GM12878 (cell line): Measurements from ENCODE around the gene CACNA2D1. TPM values are rescaled to one million over a fixed set of nuclear protein-coding genes. Genes with fewer than 3 reads are reported as not detected.

ENCODE experiments used
- ATAC-seq: fragments of 200-7000 bp; cut with Tn5 transposase; 3 replicates; pipeline ENCODE4 v1.9.1; 2020; ENCODE audit warnings: mild to moderate bottlenecking, moderate library complexity
- BruUV-seq: library from RNA; stranded (reverse); fragments of 400-500 nt; replicated peaks from 2 replicates; lab custom pipeline; 2021; lab: Mats Ljungman, UMichigan
- CTCF ChIA-PET: fragments of 300-600 bp; sonication (Branson Sonifier 250); formaldehyde crosslinking; extraction: SDS; loops from one replicate; lab custom pipeline; 2021; ENCODE audit warnings: inconsistent platforms; lab: Yijun Ruan, JAX
- POLR2A ChIA-PET: fragments of 350-600 bp; formaldehyde crosslinking; extraction: SDS; loops from one replicate; lab custom pipeline; 2021; ENCODE audit warnings: inconsistent platforms; lab: Charles Lee
- RAD21 ChIA-PET: fragments of 300-600 bp; sonication (Branson Sonifier 250); formaldehyde crosslinking; loops from one replicate; lab custom pipeline; 2023; ENCODE audit warnings: antibody characterized with exemption; ENCODE audit not compliant: unreplicated experiment; lab: Charles Lee
- SMC1A ChIA-PET: fragments of 300-600 bp; sonication (Branson Sonifier 250); formaldehyde crosslinking; loops from one replicate; lab custom pipeline; 2023; ENCODE audit not compliant: unreplicated experiment, uncharacterized antibody; lab: Charles Lee
- DNase-seq: peaks from one replicate; pipeline ENCODE4 v3.0.0-alpha.2; 2011; ENCODE audit warnings: low read depth, low spot score
- FAIRE-seq: peaks from 3 replicates; lab custom pipeline; 2011; peaks lifted over from hg19 to GRCh38; lab: Jason Lieb, UNC
- H2AFZ ChIP-seq: 2 replicates; pipeline ENCODE4 v1.6.0; 2011; ENCODE audit warnings: low read depth, low read length, control low read depth; ENCODE audit not compliant: control insufficient read depth
- H3K27ac ChIP-seq: 2 replicates; pipeline ENCODE4 v1.5.1; 2011; ENCODE audit warnings: control low read depth; ENCODE audit not compliant: control insufficient read depth, insufficient read depth
- H3K27me3 ChIP-seq, 2 experiments: replicated peaks in 1 of 2; 2 replicates each; pipeline versions ENCODE4 v1.6.0 to v1.6.1; 2011; ENCODE audit warnings: low read length in 1 of 2; ENCODE audit not compliant: control insufficient read depth in 2 of 2, insufficient read depth in 2 of 2
- H3K36me3 ChIP-seq, 2 experiments: 2 replicates each; pipeline ENCODE4 v1.5.1; 2011; ENCODE audit warnings: low read length in 1 of 2; ENCODE audit not compliant: control insufficient read depth in 2 of 2, insufficient read depth in 2 of 2
- H3K4me1 ChIP-seq: 2 replicates; pipeline ENCODE4 v1.6.1; 2011; ENCODE audit warnings: mild to moderate bottlenecking, low read length, moderate library complexity, mixed read lengths; ENCODE audit not compliant: control insufficient read depth, insufficient read depth
- H3K4me2 ChIP-seq: 2 replicates; pipeline ENCODE4 v1.6.0; 2011; ENCODE audit warnings: control low read depth; ENCODE audit not compliant: control insufficient read depth, insufficient read depth
- H3K4me3 ChIP-seq: fragments of 200-600 bp; sonication (generic); 2 replicates; pipeline ENCODE4 v1.5.1; 2016
- H3K79me2 ChIP-seq: 2 replicates; pipeline ENCODE4 v1.6.0; 2011; ENCODE audit warnings: low read length; ENCODE audit not compliant: control insufficient read depth, insufficient read depth
- H3K9ac ChIP-seq: 2 replicates; pipeline ENCODE4 v1.8.0; 2011; ENCODE audit warnings: low read length, control low read depth, mixed read lengths; ENCODE audit not compliant: control insufficient read depth, insufficient read depth
- H3K9me3 ChIP-seq: replicated peaks from 3 replicates; pipeline ENCODE4 v1.5.1; 2011; ENCODE audit warnings: mild to moderate bottlenecking, low read length; ENCODE audit not compliant: control insufficient read depth, insufficient read depth
- H4K20me1 ChIP-seq: 2 replicates; pipeline ENCODE4 v1.6.0; 2011; ENCODE audit not compliant: control insufficient read depth, insufficient read depth
- CBFB ChIP-seq: IDR thresholded peaks from 2 replicates; pipeline ENCODE4 v1.6.1; 2016; ENCODE audit warnings: antibody characterized with exemption, low read depth
- CEBPB ChIP-seq, 2 experiments: fragments of 150-350 bp in 1 of 2; IDR thresholded peaks; 2 replicates each; pipeline ENCODE4 v1.6.1; 2012 to 2014; ENCODE audit warnings: low read depth in 2 of 2, low read length in 2 of 2, borderline replicate concordance in 1 of 2, inconsistent platforms in 1 of 2
- IKZF2 ChIP-seq, 2 experiments: fragments of 450-650 bp; IDR thresholded peaks; 2 replicates each; pipeline ENCODE4 v1.6.1; 2017; ENCODE audit warnings: mild to moderate bottlenecking in 2 of 2, moderate library complexity in 2 of 2
- NRF1 ChIP-seq: conservative IDR thresholded peaks from 2 replicates; pipeline ENCODE4 v1.6.1; 2011; ENCODE audit warnings: mild to moderate bottlenecking, low read depth, low read length, improper control_type of control experiment
- SIN3A ChIP-seq: IDR thresholded peaks from 2 replicates; pipeline ENCODE4 v1.6.1; 2012; ENCODE audit warnings: low read depth, low read length, improper control_type of control experiment
- SPI1 ChIP-seq: IDR thresholded peaks from 2 replicates; pipeline ENCODE4 v1.6.1; 2011; ENCODE audit warnings: low read depth, mild to moderate bottlenecking, low read length, moderate library complexity, borderline replicate concordance; ENCODE audit not compliant: insufficient read depth
- YY1 ChIP-seq: IDR thresholded peaks from 2 replicates; pipeline ENCODE4 v1.6.1; 2011; ENCODE audit warnings: low read depth, mild to moderate bottlenecking, low read length
- WGBS: methylation state at CpG from one replicate; pipeline ENCODE4 v1.1.6; 2016; ENCODE audit warnings: low lambda C conversion rate; ENCODE audit not compliant: insufficient replicate concordance, insufficient coverage; ENCODE audit errors: missing lambda C conversion rate; 5-methylcytosine and 5-hydroxymethylcytosine counted together
- in situ Hi-C: fragments of 300-500 bp; cut with MboI; formaldehyde crosslinking; loops from 9 replicates; pipeline ENCODE4 v1.14.3; 2018; ENCODE audit warnings: mixed read lengths
- intact Hi-C: fragments of 100-400 bp; cut with micrococcal nuclease; formaldehyde crosslinking; loops from one replicate; pipeline ENCODE4 v1.14.2; 2022; ENCODE audit not compliant: unreplicated experiment
- polyA plus RNA-seq, 11 experiments: library from polyadenylated mRNA; depleted of rRNA in 4 of 11; unstranded in 6 of 11; stranded (reverse) in 5 of 11; fragments of >200 nt; fragmentation: Nextera tagmentation in 4 of 11; fragmentation: Illumina TruSeq in 1 of 11; extraction: Ambion mirVana in 4 of 11; extraction: Trizol in 1 of 11; gene quantifications; 1 replicate in 1 of 11; 2 replicates in 10 of 11; pipeline versions ENCODE4 v1.2.1 to v1.2.3, GENCODE V29; 2011 to 2016; ENCODE audit warnings: inconsistent platforms in 2 of 11, missing spikeins in 2 of 11, low read depth in 1 of 11
- total RNA-seq, 4 experiments: library from RNA; depleted of rRNA in 3 of 4; stranded (reverse); fragments of >200 nt in 3 of 4; fragmentation: Illumina TruSeq in 1 of 4; extraction: Trizol in 1 of 4; gene quantifications; 2 replicates each; pipeline versions ENCODE4 v1.2.1 to v1.2.3, GENCODE V29; 2013 to 2021
- TF ChIP-seq, protein P1 (sequence below): IDR thresholded peaks from 2 replicates; pipeline ENCODE4 v1.6.1; 2012; ENCODE audit warnings: low read length, inconsistent platforms
- TF ChIP-seq, protein P2 (sequence below): IDR thresholded peaks from 2 replicates; pipeline ENCODE4 v1.6.1; 2012; ENCODE audit warnings: low read depth, low read length, improper control_type of control experiment

CACNA2D1 gene
- total and polyA plus RNA-seq, 10 of the 15 experiments (the other 5 are each of a cell fraction or from before 2014, with no cell fraction given): 0.14 to 14.8 (median 0.97) TPM

DNA sequence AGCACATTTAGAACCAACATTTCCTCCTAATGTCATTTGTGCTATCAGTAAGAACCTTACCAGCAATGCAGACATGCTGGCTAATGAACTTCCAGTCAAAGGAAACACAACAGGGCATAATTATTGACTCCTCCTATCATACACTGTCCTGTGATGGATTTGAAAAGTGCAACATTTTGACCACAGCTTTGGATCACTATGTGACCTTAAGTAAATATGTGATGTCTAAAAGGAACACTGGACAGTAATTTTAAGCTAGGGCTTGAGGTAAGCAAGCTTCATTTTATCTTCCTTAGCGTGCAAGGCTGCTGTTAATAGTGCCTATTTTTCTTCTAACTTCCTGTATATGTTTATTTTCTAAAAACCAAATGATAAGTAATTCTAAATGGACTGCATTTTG is 433.2 kb downstream of the CACNA2D1 start:
- Histone ChIP-seq H3K27ac (no peak overlapping the region), H3K27me3 (no peaks in the 10 kb centered on the region; a peak in 1 of 4 replicates), H3K79me2 (no peaks in the 10 kb centered on the region), H3K4me1 (no peaks in the 10 kb centered on the region), H3K36me3 (no peaks in the 10 kb centered on the region), H3K4me3 (no peak overlapping the region), H3K4me2 (no peak overlapping the region), H4K20me1 (no peaks in the 10 kb centered on the region), H2AFZ (no peak overlapping the region), H3K9ac (no peak overlapping the region), H3K9me3 (no peaks in the 10 kb centered on the region)
- in situ Hi-C loops (no loop called here), intact Hi-C loops (loop anchor here (10.0 kb wide), 2 partner anchors 126 to 296 kb away; no protein-coding TSS in a partner anchor)
- ATAC-seq (no peak; the same call in 2 of the 3 replicates), DNase-seq (no peak), FAIRE-seq (peak; percentile 31)
- CTCF ChIA-PET: interaction anchor here (1.4 kb wide), 1 partner anchor 510 kb away, joined by 3 read pairs; no protein-coding TSS in a partner anchor
- POLR2A ChIA-PET: no interaction called here
- RAD21 ChIA-PET: no interaction called here
- TF ChIP-seq IKZF2 (IDR thresholded peaks at IDR 0.05): no peak
- TF ChIP-seq CEBPB (IDR thresholded peaks at IDR 0.05; ENCODE audit: borderline replicate concordance in 1 of 2, low read depth in 2 of 2, low read length in 2 of 2): no peak
- SMC1A ChIA-PET: interaction anchor here (0.6 to 2.3 kb wide), 7 partner anchors 9 to 725 kb away, joined by 3 to 10 read pairs (median 5); no protein-coding TSS in a partner anchor
- 0% methylated on average over 1 of the region's 1 CpG for WGBS
- BruUV-seq: no TSS peak

DNA sequence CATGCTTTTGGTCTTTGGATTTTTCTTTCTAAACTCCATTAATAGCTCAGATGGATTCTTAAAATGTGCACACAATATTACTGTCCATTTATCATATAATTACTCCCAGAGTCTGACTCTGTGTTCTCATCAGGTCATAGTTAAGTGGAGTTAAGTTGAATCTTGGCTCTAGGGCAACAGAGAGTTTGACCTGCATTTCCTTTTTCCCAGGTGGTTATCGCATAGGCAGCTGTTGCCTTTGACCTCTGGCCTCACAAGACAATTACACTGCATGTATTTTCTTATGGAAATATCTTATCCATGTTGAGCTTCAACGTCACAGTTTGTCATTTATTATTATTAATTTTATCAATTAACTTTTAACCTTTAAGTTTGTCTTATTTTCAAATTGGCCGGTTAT is 436.3 kb downstream of the CACNA2D1 start:
- Histone ChIP-seq H3K4me2 (no peak overlapping the region), H3K79me2 (no peaks in the 10 kb centered on the region), H3K4me3 (no peak overlapping the region), H4K20me1 (no peaks in the 10 kb centered on the region), H3K36me3 (no peaks in the 10 kb centered on the region), H3K9ac (no peak overlapping the region), H3K27me3 (no peaks in the 10 kb centered on the region), H2AFZ (no peak overlapping the region), H3K4me1 (no peaks in the 10 kb centered on the region), H3K27ac (no peak overlapping the region), H3K9me3 (no peaks in the 10 kb centered on the region)
- BruUV-seq: no TSS peak
- ChIA-PET RAD21 (interaction anchor here (0.5 kb wide), 1 partner anchor 8 kb away, joined by 3 read pairs; no protein-coding TSS in a partner anchor), CTCF (interaction anchor here (0.7 to 1.2 kb wide), 5 partner anchors 8 to 64 kb away, joined by 3 read pairs; no protein-coding TSS in a partner anchor), SMC1A (interaction anchor here (0.6 to 1.6 kb wide), 6 partner anchors 8 to 597 kb away, joined by 3 to 5 read pairs (median 3); no protein-coding TSS in a partner anchor), POLR2A (no interaction called here)
- no peak for TF ChIP-seq NRF1
- TF ChIP-seq, protein P1, sequence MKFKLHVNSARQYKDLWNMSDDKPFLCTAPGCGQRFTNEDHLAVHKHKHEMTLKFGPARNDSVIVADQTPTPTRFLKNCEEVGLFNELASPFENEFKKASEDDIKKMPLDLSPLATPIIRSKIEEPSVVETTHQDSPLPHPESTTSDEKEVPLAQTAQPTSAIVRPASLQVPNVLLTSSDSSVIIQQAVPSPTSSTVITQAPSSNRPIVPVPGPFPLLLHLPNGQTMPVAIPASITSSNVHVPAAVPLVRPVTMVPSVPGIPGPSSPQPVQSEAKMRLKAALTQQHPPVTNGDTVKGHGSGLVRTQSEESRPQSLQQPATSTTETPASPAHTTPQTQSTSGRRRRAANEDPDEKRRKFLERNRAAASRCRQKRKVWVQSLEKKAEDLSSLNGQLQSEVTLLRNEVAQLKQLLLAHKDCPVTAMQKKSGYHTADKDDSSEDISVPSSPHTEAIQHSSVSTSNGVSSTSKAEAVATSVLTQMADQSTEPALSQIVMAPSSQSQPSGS: no peak
- no peak for TF ChIP-seq CBFB
- no peak for TF ChIP-seq SIN3A
- TF ChIP-seq, protein P2, sequence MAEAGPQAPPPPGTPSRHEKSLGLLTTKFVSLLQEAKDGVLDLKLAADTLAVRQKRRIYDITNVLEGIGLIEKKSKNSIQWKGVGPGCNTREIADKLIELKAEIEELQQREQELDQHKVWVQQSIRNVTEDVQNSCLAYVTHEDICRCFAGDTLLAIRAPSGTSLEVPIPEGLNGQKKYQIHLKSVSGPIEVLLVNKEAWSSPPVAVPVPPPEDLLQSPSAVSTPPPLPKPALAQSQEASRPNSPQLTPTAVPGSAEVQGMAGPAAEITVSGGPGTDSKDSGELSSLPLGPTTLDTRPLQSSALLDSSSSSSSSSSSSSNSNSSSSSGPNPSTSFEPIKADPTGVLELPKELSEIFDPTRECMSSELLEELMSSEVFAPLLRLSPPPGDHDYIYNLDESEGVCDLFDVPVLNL: no peak
- no peak for TF ChIP-seq SPI1
- no peak for TF ChIP-seq YY1
- DNase-seq (no peak), FAIRE-seq (no peak), ATAC-seq (no peak)
- intact Hi-C loops: no loop called here
- in situ Hi-C loops: no loop called here
- WGBS: 46% methylated on average over 3 of the region's 3 CpGs
